Upper lobe of left lung (tissue), 6 donors: ENCODE measurements around the gene SLC22A3. TPM values are rescaled to one million over a fixed set of nuclear protein-coding genes. Genes with fewer than 3 reads are reported as not detected.
"Not testable (repeated sequence)": the region's sequence is repeated elsewhere in the genome, so short reads cannot be mapped to it uniquely, and the experiment has no call there.

Experiments
- ATAC-seq, 2 donors: fragments of 200-7000 bp; cut with Tn5 transposase; one replicate each; pipeline ENCODE4 v1.9.1; 2022; ENCODE audit warnings: mild to moderate bottlenecking in 2 of 2, moderate library complexity in 2 of 2; ENCODE audit not compliant: low FRiP score in 2 of 2
- DNase-seq, 2 donors: peaks; one replicate each; pipeline ENCODE4 v3.0.0-alpha.2; 2019 to 2020
- H3K27ac ChIP-seq, 4 donors: fragments of 200-600 bp; sonication (generic); one replicate each; pipeline ENCODE4 v1.5.1; 2016 to 2019
- H3K27me3 ChIP-seq, 4 donors: fragments of 200-600 bp; sonication (generic); one replicate each; pipeline ENCODE4 v1.5.1; 2017 to 2019
- H3K36me3 ChIP-seq, 4 donors: fragments of 200-600 bp; sonication (generic); one replicate each; pipeline ENCODE4 v1.5.1; 2016 to 2019
- H3K4me1 ChIP-seq, 4 donors: fragments of 200-600 bp; sonication (generic); one replicate each; pipeline ENCODE4 v1.5.1; 2018 to 2019
- H3K4me3 ChIP-seq, 4 donors: fragments of 200-600 bp; sonication (generic); one replicate each; pipeline ENCODE4 v1.5.1; 2017 to 2019; ENCODE audit warnings: mild to moderate bottlenecking in 2 of 4, moderate library complexity in 1 of 4
- H3K9me3 ChIP-seq, 4 donors: fragments of 200-600 bp; sonication (generic); one replicate each; pipeline ENCODE4 v1.5.1; 2018 to 2019
- EP300 ChIP-seq, 4 donors: sonication (generic); formaldehyde crosslinking; IDR thresholded peaks; one replicate each; pipeline ENCODE4 v1.5.1; 2017; ENCODE audit warnings: antibody characterized with exemption in 4 of 4, control low read depth in 2 of 4
- POLR2A ChIP-seq, 4 donors: fragments of 450-650 bp; IDR thresholded peaks; one replicate each; pipeline ENCODE4 v1.5.1; 2016 to 2017; ENCODE audit warnings: antibody characterized with exemption in 4 of 4, mild to moderate bottlenecking in 2 of 4
- POLR2AphosphoS5 ChIP-seq, 2 donors: sonication (generic); formaldehyde crosslinking; IDR thresholded peaks; one replicate each; pipeline ENCODE4 v1.5.1; 2017; ENCODE audit warnings: antibody characterized with exemption in 2 of 2
- WGBS, 2 donors: methylation state at CpG; one replicate each; pipeline ENCODE4 v1.1.5; 2017 to 2018; 5-methylcytosine and 5-hydroxymethylcytosine counted together
- total RNA-seq, 6 donors: library from RNA; depleted of rRNA in 4 of 6; stranded (reverse); fragments of >200 nt in 4 of 6; gene quantifications; one replicate each; pipeline versions ENCODE4 v1.1.0 to v1.2.1, GENCODE V29; 2016 to 2021
- TF ChIP-seq, protein P1 (sequence below), 6 experiments: fragments of 450-650 bp in 4 of 6; fragments of 200-600 bp in 2 of 6; sonication (generic) in 2 of 6; IDR thresholded peaks; one replicate each; pipeline ENCODE4 v1.5.1; 2016 to 2019; ENCODE audit warnings: antibody characterized with exemption in 6 of 6
- donor health status: DM: no; HTN: no; CAD: no; lungs with moderate emphysema.
- donor health status: DM: no; HTN: yes; CAD: no; lungs with severe emphysema.

SLC22A3 gene
- total RNA-seq, 6 donors from 2014 or later = 17.7 to 68.1 (median 44.8) TPM

DNA sequence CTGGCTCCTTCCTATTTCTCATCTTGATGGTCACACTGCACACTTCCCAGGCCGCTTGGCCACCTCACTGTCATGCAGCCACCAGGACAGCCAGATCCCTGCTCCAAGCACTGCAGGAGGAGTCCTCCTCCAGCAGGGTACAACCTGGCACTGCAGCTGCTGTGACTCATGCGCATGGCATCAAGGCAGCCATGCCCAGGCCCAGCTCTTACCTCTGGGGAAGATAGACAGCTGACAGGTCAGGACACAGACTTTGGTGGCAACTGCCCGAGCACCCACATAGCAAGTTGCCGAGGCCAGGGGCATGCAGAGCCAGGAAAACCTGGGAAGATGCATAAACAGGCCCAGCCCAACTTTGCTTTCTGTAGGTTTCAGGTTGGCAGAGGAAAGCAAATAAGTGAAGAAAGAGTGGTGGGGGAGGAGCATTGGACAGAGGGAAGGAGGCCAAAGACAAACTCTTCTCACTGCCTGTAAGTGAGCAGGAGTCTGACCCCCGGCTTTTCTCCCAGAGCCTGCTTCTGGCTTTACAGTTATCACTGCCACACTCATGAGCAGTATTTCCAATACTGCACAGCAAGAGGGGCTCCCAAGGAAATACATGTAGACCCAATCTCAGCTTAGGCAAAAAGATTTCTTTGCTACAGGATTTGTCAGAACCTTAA, 38.8 kb downstream of the SLC22A3 start:
- Histone ChIP-seq H3K27me3 (no peaks in the 10 kb centered on the region), H3K4me1 (peaks cover 0 to 21% (median 4%) of the 10 kb centered on the region in 4 donors), H3K4me3 (no peak overlapping the region), H3K9me3 (peaks cover 0 to 3% (median 0%) of the 10 kb centered on the region in 4 donors), H3K27ac (peak overlapping the region in 1 of 4 donors; percentile 30), H3K36me3 (no peaks in the 10 kb centered on the region)
- WGBS, 2 donors = 52 to 60% methylated on average over 5 of the region's 5 CpGs
- peak; percentile 19 to 69 for ATAC-seq
- DNase-seq = peak; percentile 20 to 72
- TF ChIP-seq POLR2AphosphoS5 (IDR thresholded peaks at IDR 0.05) = no peak
- TF ChIP-seq, protein P1, sequence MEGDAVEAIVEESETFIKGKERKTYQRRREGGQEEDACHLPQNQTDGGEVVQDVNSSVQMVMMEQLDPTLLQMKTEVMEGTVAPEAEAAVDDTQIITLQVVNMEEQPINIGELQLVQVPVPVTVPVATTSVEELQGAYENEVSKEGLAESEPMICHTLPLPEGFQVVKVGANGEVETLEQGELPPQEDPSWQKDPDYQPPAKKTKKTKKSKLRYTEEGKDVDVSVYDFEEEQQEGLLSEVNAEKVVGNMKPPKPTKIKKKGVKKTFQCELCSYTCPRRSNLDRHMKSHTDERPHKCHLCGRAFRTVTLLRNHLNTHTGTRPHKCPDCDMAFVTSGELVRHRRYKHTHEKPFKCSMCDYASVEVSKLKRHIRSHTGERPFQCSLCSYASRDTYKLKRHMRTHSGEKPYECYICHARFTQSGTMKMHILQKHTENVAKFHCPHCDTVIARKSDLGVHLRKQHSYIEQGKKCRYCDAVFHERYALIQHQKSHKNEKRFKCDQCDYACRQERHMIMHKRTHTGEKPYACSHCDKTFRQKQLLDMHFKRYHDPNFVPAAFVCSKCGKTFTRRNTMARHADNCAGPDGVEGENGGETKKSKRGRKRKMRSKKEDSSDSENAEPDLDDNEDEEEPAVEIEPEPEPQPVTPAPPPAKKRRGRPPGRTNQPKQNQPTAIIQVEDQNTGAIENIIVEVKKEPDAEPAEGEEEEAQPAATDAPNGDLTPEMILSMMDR (IDR thresholded peaks at IDR 0.05) = peak in 2 of 6 experiments; percentile 8 to 9

GRCh38 chr6:160387916-160388643, 39.9 kb downstream of the SLC22A3 start:
- Histone ChIP-seq H3K27ac (no peak overlapping the region), H3K36me3 (no peaks in the 10 kb centered on the region), H3K4me1 (peaks cover 0 to 21% (median 4%) of the 10 kb centered on the region in 4 donors), H3K4me3 (no peak overlapping the region), H3K9me3 (no peaks in the 10 kb centered on the region), H3K27me3 (no peaks in the 10 kb centered on the region)
- 54 to 59% methylated on average over 2 to 3 of the region's 3 CpGs for WGBS, 2 donors
- ATAC-seq (no peak), DNase-seq (no peak)
- no peak for TF ChIP-seq EP300 (IDR thresholded peaks at IDR 0.05)
- TF ChIP-seq POLR2A (IDR thresholded peaks at IDR 0.05) = no peak
- TF ChIP-seq, protein P1 (IDR thresholded peaks at IDR 0.05) = no peak
- no peak for TF ChIP-seq POLR2AphosphoS5 (IDR thresholded peaks at IDR 0.05)

GRCh38 chr6:160388922-160389321, 40.7 kb downstream of the SLC22A3 start:
- no peak for ATAC-seq
- DNase-seq = no peak
- Histone ChIP-seq H3K9me3 (no peaks in the 10 kb centered on the region), H3K27me3 (no peaks in the 10 kb centered on the region), H3K27ac (no peak overlapping the region), H3K4me3 (no peak overlapping the region), H3K36me3 (no peaks in the 10 kb centered on the region), H3K4me1 (peaks cover 0 to 21% (median 4%) of the 10 kb centered on the region in 4 donors)
- TF ChIP-seq, protein P1 (IDR thresholded peaks at IDR 0.05) = no peak
- no peak for TF ChIP-seq POLR2AphosphoS5 (IDR thresholded peaks at IDR 0.05)
- no peak for TF ChIP-seq POLR2A (IDR thresholded peaks at IDR 0.05)
- TF ChIP-seq EP300 (IDR thresholded peaks at IDR 0.05) = no peak
- 72 to 76% methylated on average over 4 of the region's 4 CpGs for WGBS, 2 donors

DNA sequence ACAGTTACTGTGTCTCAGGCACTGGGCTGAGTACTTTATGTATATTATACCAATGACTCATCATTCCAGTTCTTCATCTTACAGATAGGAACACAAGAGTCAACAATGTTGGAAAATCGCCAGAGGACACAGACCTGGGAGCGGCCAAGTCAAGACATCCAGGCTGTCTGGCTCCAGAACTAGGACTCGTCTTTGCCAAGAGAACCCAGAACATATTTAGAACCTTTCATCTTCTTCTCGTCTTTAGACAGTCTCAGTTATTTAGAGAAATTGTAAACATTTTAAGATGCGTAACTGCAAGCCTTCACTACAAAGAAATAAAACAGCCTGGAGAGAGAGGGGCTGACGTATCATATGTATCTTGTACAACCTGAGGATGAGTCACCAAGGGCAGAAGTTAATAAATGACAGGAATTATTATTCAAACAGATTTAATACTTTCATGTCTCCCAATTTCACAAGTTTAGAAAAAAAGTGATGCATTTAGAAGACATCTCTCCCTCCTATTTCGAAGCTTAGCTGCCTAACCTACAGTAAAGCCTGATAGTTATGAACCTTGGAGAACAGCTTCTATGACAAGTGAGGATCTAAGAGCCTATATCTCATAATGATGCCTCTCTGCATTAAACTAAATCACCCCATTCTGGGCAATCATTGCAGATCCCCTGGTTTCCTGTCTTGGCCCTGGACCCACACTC, 43.4 kb downstream of the SLC22A3 start:
- ATAC-seq = no peak
- Histone ChIP-seq H3K4me1 (peaks cover 0 to 22% (median 3%) of the 10 kb centered on the region in 4 donors), H3K9me3 (no peaks in the 10 kb centered on the region), H3K27me3 (no peaks in the 10 kb centered on the region), H3K36me3 (no peaks in the 10 kb centered on the region), H3K4me3 (no peak overlapping the region), H3K27ac (no peak overlapping the region)
- WGBS, 2 donors = 72 to 76% methylated on average over 7 of the region's 7 CpGs
- TF ChIP-seq POLR2A (IDR thresholded peaks at IDR 0.05) (no peak), POLR2AphosphoS5 (IDR thresholded peaks at IDR 0.05) (no peak), EP300 (IDR thresholded peaks at IDR 0.05) (no peak)
- TF ChIP-seq, protein P1 (IDR thresholded peaks at IDR 0.05) = no peak
- no peak for DNase-seq

- not testable (repeated sequence) for H3K27ac ChIP-seq, ATAC-seq, H3K4me1 ChIP-seq, H3K4me3 ChIP-seq, DNase-seq, H3K36me3 ChIP-seq, H3K9me3 ChIP-seq, H3K27me3 ChIP-seq
- WGBS, 2 donors = 100% methylated on average over 1 of the region's 1 CpG
These were observed 45.3 kb downstream of the SLC22A3 start for GRCh38 chr6:160393442-160393841.
